Mesothelial cell of epicardium (in vitro differentiated cells): ENCODE data around the gene FBXW9. TPM values are rescaled to one million over a fixed set of nuclear protein-coding genes. Genes with fewer than 3 reads are reported as not detected.
"Not testable (repeated sequence)": the region's sequence is repeated elsewhere in the genome, so short reads cannot be mapped to it uniquely, and the experiment has no call there.

Experiments used
- DNase-seq, 2 experiments: peaks; one replicate each; pipeline ENCODE4 v3.0.0; 2021; ENCODE audit warnings: low spot score in 2 of 2; ENCODE audit not compliant: unreplicated experiment in 2 of 2
- H3K27ac Mint-ChIP-seq: 2 replicates; pipeline ENCODE4 v1.8.0; 2021; ENCODE audit warnings: mixed read lengths
- H3K27me3 Mint-ChIP-seq: 2 replicates; pipeline ENCODE4 v1.8.0; 2021; ENCODE audit warnings: low read depth, mixed read lengths
- H3K36me3 Mint-ChIP-seq: 2 replicates; pipeline ENCODE4 v1.8.0; 2021; ENCODE audit warnings: mixed read lengths
- H3K4me1 Mint-ChIP-seq: 2 replicates; pipeline ENCODE4 v1.8.0; 2021; ENCODE audit warnings: mixed read lengths
- H3K4me3 Mint-ChIP-seq: 2 replicates; pipeline ENCODE4 v1.8.0; 2021; ENCODE audit warnings: mild to moderate bottlenecking, moderate library complexity, mixed read lengths
- H3K9me3 Mint-ChIP-seq: 2 replicates; pipeline ENCODE4 v1.8.0; 2021; ENCODE audit warnings: mixed read lengths
- total RNA-seq: library from RNA; stranded (reverse); gene quantifications from 3 replicates; pipeline ENCODE4 v1.2.1, GENCODE V29; 2021
- TF ChIP-seq, protein P1 (sequence below): fragments of 200-600 bp; sonication (generic); IDR thresholded peaks from one replicate; pipeline ENCODE4 v1.5.0; 2021; ENCODE audit warnings: antibody characterized with exemption; ENCODE audit not compliant: unreplicated experiment

Gene FBXW9
- total RNA-seq, 1 donor from 2014 or later, result 9.6 TPM

- Mint-ChIP-seq H3K9me3 (no peaks in the 10 kb centered on the region), H3K27ac (no peak overlapping the region), H3K4me3 (no peak overlapping the region), H3K27me3 (no peaks in the 10 kb centered on the region), H3K36me3 (peaks cover 11% of the 10 kb centered on the region), H3K4me1 (no peaks in the 10 kb centered on the region)
- TF ChIP-seq, protein P1, sequence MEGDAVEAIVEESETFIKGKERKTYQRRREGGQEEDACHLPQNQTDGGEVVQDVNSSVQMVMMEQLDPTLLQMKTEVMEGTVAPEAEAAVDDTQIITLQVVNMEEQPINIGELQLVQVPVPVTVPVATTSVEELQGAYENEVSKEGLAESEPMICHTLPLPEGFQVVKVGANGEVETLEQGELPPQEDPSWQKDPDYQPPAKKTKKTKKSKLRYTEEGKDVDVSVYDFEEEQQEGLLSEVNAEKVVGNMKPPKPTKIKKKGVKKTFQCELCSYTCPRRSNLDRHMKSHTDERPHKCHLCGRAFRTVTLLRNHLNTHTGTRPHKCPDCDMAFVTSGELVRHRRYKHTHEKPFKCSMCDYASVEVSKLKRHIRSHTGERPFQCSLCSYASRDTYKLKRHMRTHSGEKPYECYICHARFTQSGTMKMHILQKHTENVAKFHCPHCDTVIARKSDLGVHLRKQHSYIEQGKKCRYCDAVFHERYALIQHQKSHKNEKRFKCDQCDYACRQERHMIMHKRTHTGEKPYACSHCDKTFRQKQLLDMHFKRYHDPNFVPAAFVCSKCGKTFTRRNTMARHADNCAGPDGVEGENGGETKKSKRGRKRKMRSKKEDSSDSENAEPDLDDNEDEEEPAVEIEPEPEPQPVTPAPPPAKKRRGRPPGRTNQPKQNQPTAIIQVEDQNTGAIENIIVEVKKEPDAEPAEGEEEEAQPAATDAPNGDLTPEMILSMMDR, result no peak
- DNase-seq, result no peak
These were observed 49.9 kb downstream of the FBXW9 start for GRCh38 chr19:12646551-12646950.

DNA sequence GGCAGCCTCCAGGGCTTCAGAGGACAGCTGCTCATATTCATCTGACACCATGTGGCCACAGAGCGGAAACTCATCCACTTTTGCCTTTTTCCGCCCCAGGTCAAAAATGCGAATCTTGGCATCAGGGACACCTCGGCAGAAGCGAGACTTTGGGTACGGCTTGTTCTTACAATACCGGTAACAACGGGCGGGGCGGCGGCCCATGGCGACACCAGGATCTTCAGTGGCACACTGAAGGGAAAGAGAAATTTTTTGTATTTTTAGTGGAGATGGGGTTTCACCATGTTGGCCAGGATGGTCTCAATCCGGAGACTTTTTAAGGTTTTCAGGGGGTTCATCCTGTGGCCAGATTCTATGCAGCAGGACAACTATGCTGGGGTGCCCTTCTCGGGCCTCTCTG is 52.7 kb downstream of the FBXW9 start:
- H3K27me3 Mint-ChIP-seq, H3K9me3 Mint-ChIP-seq, H3K4me3 Mint-ChIP-seq, H3K4me1 Mint-ChIP-seq, H3K36me3 Mint-ChIP-seq, DNase-seq, H3K27ac Mint-ChIP-seq: not testable (repeated sequence)

- DNase-seq, result no peak
- Mint-ChIP-seq H3K4me1 (peaks cover 4% of the 10 kb centered on the region), H3K9me3 (no peaks in the 10 kb centered on the region), H3K4me3 (no peak overlapping the region), H3K36me3 (peaks cover 3% of the 10 kb centered on the region), H3K27ac (no peak overlapping the region), H3K27me3 (no peaks in the 10 kb centered on the region)
- TF ChIP-seq, protein P1, result no peak
These were observed 53.9 kb downstream of the FBXW9 start for GRCh38 chr19:12642506-12642905.

- Mint-ChIP-seq H3K27ac (no peak overlapping the region), H3K9me3 (no peaks in the 10 kb centered on the region), H3K27me3 (no peaks in the 10 kb centered on the region), H3K4me1 (peaks cover 4% of the 10 kb centered on the region), H3K4me3 (no peak overlapping the region), H3K36me3 (peaks cover 3% of the 10 kb centered on the region)
- TF ChIP-seq, protein P1, result no peak
- no peak for DNase-seq
These were observed 55.0 kb downstream of the FBXW9 start for GRCh38 chr19:12641456-12641855.

DNA sequence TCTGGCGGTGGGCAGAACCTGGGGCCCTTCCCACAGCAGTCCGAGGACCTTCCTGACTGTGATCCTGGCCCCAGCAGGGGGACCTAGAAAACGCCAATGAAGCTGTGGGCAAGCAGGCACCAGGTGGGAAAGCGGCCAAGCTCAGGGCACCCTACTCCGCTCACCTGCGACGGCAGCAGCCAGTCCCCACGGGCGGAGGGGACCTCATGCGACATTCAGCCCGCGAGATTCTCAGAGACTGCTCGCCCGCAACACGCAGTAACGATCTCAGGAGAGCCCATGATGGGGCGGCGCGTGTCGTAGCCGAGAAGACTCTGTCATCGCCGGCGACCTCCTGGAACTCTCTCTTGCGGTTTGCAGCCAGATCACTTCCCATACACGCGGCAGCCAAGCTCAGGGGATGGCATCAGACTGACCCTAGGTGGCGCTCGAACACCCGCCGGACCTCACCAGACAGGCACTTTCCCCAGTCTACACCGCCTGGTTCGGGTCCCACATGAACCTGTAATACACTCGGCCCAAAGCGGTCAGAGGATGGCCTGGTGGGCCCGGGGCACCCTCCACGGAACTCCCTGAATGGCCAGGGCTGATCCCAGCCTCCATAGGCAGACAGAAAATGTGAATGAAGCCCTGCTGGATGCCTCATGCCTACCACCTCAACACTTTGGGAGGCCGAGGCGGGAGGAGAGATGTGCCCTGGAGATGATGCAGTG is 56.4 kb downstream of the FBXW9 start:
- DNase-seq, result peak in 1 of 2 experiments; percentile 73
- Mint-ChIP-seq H3K9me3 (no peaks in the 10 kb centered on the region), H3K27ac (no peak overlapping the region), H3K27me3 (no peaks in the 10 kb centered on the region), H3K4me1 (peaks cover 4% of the 10 kb centered on the region), H3K4me3 (peak overlapping the region; percentile 41), H3K36me3 (no peaks in the 10 kb centered on the region)
- TF ChIP-seq, protein P1, result peak; percentile 71

Other genes with a start within 250 kb of the FBXW9 start
- 8.1 to 8.9 TPM (median 8.7 TPM) in 3 replicates for gene ZNF709, start 211.8 kb downstream of the FBXW9 start, total RNA-seq
- gene ZNF564, start 145.1 kb downstream of the FBXW9 start, total RNA-seq, result 20.0 to 23.6 TPM (median 21.8 TPM) in 3 replicates
- 12.4 to 13.9 TPM (median 13.6 TPM) in 3 replicates for gene ZNF490, start 85.8 kb downstream of the FBXW9 start, total RNA-seq
- gene ZNF791, start 85.7 kb downstream of the FBXW9 start, total RNA-seq, result 27.0 to 31.2 TPM (median 29.7 TPM) in 3 replicates
- 105 to 109 TPM (median 107 TPM) in 3 replicates for gene MAN2B1, start 29.9 kb downstream of the FBXW9 start, total RNA-seq
- gene WDR83, start 29.8 kb downstream of the FBXW9 start, total RNA-seq, result 12.5 to 14.6 TPM (median 13.6 TPM) in 3 replicates
- gene DHPS, start 14.8 kb downstream of the FBXW9 start, total RNA-seq, result 91.3 to 101 TPM (median 97.0 TPM) in 3 replicates
- gene GNG14, start 8.6 kb downstream of the FBXW9 start, total RNA-seq, result not detected in 3 replicates
- gene TNPO2, start 27.3 kb upstream of the FBXW9 start, total RNA-seq, result 105 to 116 TPM (median 105 TPM) in 3 replicates
- gene TRIR, start 38.1 kb upstream of the FBXW9 start, total RNA-seq, result 148 to 161 TPM (median 156 TPM) in 3 replicates
- gene GET3, start 40.9 kb upstream of the FBXW9 start, total RNA-seq, result 44.6 to 49.8 TPM (median 46.9 TPM) in 3 replicates
- not detected in 3 replicates for gene BEST2, start 55.2 kb upstream of the FBXW9 start, total RNA-seq
- 89.2 to 93.7 TPM (median 92.7 TPM) in 3 replicates for gene HOOK2, start 78.9 kb upstream of the FBXW9 start, total RNA-seq
- 160 to 169 TPM (median 164 TPM) in 3 replicates for gene JUNB, start 94.9 kb upstream of the FBXW9 start, total RNA-seq
- gene PRDX2, start 105.2 kb upstream of the FBXW9 start, total RNA-seq, result 361 to 381 TPM (median 380 TPM) in 3 replicates
- 8.4 to 11.4 TPM (median 8.8 TPM) in 3 replicates for gene THSD8, start 105.4 kb upstream of the FBXW9 start, total RNA-seq
- 17.5 to 22.7 TPM (median 19.8 TPM) in 3 replicates for gene RNASEH2A, start 110.0 kb upstream of the FBXW9 start, total RNA-seq
- not detected in 3 replicates for gene RTBDN, start 137.9 kb upstream of the FBXW9 start, total RNA-seq
- gene MAST1, start 141.9 kb upstream of the FBXW9 start, total RNA-seq, result 4.0 to 5.8 TPM (median 4.4 TPM) in 3 replicates
- gene DNASE2, start 184.8 kb upstream of the FBXW9 start, total RNA-seq, result 20.4 to 23.6 TPM (median 23.5 TPM) in 3 replicates
- 0.13 TPM in 1 of 3 replicates, not detected in the others for gene KLF1, start 190.6 kb upstream of the FBXW9 start, total RNA-seq
- gene GCDH, start 194.5 kb upstream of the FBXW9 start, total RNA-seq, result 29.7 to 31.5 TPM (median 30.2 TPM) in 3 replicates
- 0.86 to 0.98 TPM (median 0.97 TPM) in 3 replicates for gene SYCE2, start 222.7 kb upstream of the FBXW9 start, total RNA-seq
- gene FARSA, start 237.1 kb upstream of the FBXW9 start, total RNA-seq, result 54.5 to 58.4 TPM (median 58.3 TPM) in 3 replicates
- 863 to 886 TPM (median 869 TPM) in 3 replicates for gene CALR, start 242.0 kb upstream of the FBXW9 start, total RNA-seq
- 78.6 to 87.4 TPM (median 80.7 TPM) in 3 replicates for gene RAD23A, start 249.2 kb upstream of the FBXW9 start, total RNA-seq